H1 (cell line): ENCODE data around the gene KCNK15. TPM values are rescaled to one million over a fixed set of nuclear protein-coding genes. Genes with fewer than 3 reads are reported as not detected.
A peak's percentile ranks its signal among the peaks of the same experiment; 100 is the strongest.

Experiments used
- CTCF ChIA-PET: fragments of 300-600 bp; sonication (Branson Sonifier 250); formaldehyde crosslinking; loops from one replicate; lab custom pipeline; 2021; ENCODE audit not compliant: partially characterized antibody; lab: Charles Lee
- POLR2A ChIA-PET: fragments of 300-600 bp; sonication (Branson Sonifier 250); formaldehyde crosslinking; loops from one replicate; lab custom pipeline; 2021; ENCODE audit warnings: inconsistent platforms; ENCODE audit not compliant: partially characterized antibody; lab: Charles Lee
- DNase-seq, 2 experiments: peaks; one replicate each; pipeline versions ENCODE4 v3.0.0 to v3.0.0-alpha.2; 2010 to 2022; ENCODE audit warnings: low spot score in 2 of 2, low read depth in 1 of 2, mixed read lengths in 1 of 2
- FAIRE-seq: peaks from 2 replicates; lab custom pipeline; 2011; peaks lifted over from hg19 to GRCh38; lab: Jason Lieb, UNC
- H2AFZ ChIP-seq: 2 replicates; pipeline ENCODE4 v1.8.1; 2012; ENCODE audit warnings: low read length, inconsistent platforms
- H2AK5ac ChIP-seq: 2 replicates; pipeline ENCODE4 v1.6.1; 2013; ENCODE audit warnings: low read depth, low read length
- H2BK120ac ChIP-seq: replicated peaks from 2 replicates; pipeline ENCODE3; 2013; ENCODE audit warnings: low read depth, low read length, inconsistent platforms
- H2BK12ac ChIP-seq: 2 replicates; pipeline ENCODE4 v1.6.1; 2013; ENCODE audit warnings: low read depth, low read length
- H2BK15ac ChIP-seq: 2 replicates; pipeline ENCODE4 v1.6.1; 2013; ENCODE audit warnings: low read length
- H2BK20ac ChIP-seq: 2 replicates; pipeline ENCODE4 v1.6.1; 2013; ENCODE audit warnings: low read length
- H2BK5ac ChIP-seq: 2 replicates; pipeline ENCODE4 v1.6.1; 2013; ENCODE audit warnings: low read depth, low read length
- H3K14ac ChIP-seq: 2 replicates; pipeline ENCODE4 v1.6.1; 2013; ENCODE audit warnings: inconsistent platforms; ENCODE audit not compliant: insufficient read length
- H3K18ac ChIP-seq: 2 replicates; pipeline ENCODE4 v1.6.1; 2013; ENCODE audit warnings: low read length; ENCODE audit errors: extremely low read depth
- H3K23ac ChIP-seq: 2 replicates; pipeline ENCODE4 v1.6.1; 2013; ENCODE audit warnings: inconsistent platforms; ENCODE audit not compliant: insufficient read length
- H3K23me2 ChIP-seq: 2 replicates; pipeline ENCODE4 v1.6.1; 2013; ENCODE audit warnings: low read depth, low read length
- H3K27ac ChIP-seq: 2 replicates; pipeline ENCODE4 v1.6.1; 2011; ENCODE audit warnings: low read depth, low read length, inconsistent platforms
- H3K27me3 ChIP-seq, 4 experiments: replicated peaks in 1 of 4; 1 replicate in 1 of 4; 2 replicates in 3 of 4; pipeline versions ENCODE4 v1.6.1 to v1.8.1; 2011 to 2013; ENCODE audit warnings: low read length in 3 of 4, mild to moderate bottlenecking in 3 of 4, inconsistent platforms in 2 of 4, mixed read lengths in 2 of 4, moderate library complexity in 1 of 4; ENCODE audit not compliant: control insufficient read depth in 3 of 4, insufficient read depth in 3 of 4; ENCODE audit errors: extremely low read depth in 1 of 4
- H3K36me3 ChIP-seq, 4 experiments: 2 replicates each; pipeline versions ENCODE4 v1.6.1 to v1.8.1; 2011 to 2013; ENCODE audit warnings: mild to moderate bottlenecking in 4 of 4, low read length in 3 of 4, moderate library complexity in 2 of 4, control low read depth in 1 of 4, inconsistent platforms in 1 of 4; ENCODE audit not compliant: insufficient read depth in 4 of 4, control insufficient read depth in 2 of 4
- H3K4ac ChIP-seq: replicated peaks from 2 replicates; pipeline ENCODE3; 2013; ENCODE audit warnings: low read length, low read depth, mixed read lengths, inconsistent platforms; ENCODE audit not compliant: insufficient read length
- H3K4me1 ChIP-seq, 4 experiments: replicated peaks in 1 of 4; 1 replicate in 1 of 4; 2 replicates in 3 of 4; pipeline versions ENCODE4 v1.6.1 to v1.8.1; 2011 to 2013; ENCODE audit warnings: low read length in 3 of 4, inconsistent platforms in 2 of 4, mixed read lengths in 1 of 4; ENCODE audit not compliant: insufficient read depth in 4 of 4, control insufficient read depth in 3 of 4
- H3K4me2 ChIP-seq, 2 experiments: 2 replicates each; pipeline versions ENCODE4 v1.6.1 to v1.8.1; 2011 to 2013; ENCODE audit warnings: low read depth in 2 of 2, low read length in 2 of 2, control low read depth in 1 of 2, inconsistent platforms in 1 of 2, mild to moderate bottlenecking in 1 of 2; ENCODE audit not compliant: insufficient read depth in 1 of 2
- H3K4me3 ChIP-seq, 4 experiments: fragments of 200-600, 300-600 bp in 1 of 4; sonication (generic), shearing (Covaris generic), sonication (Bioruptor Twin) in 1 of 4; 2 replicates each; pipeline versions ENCODE4 v1.5.1 to v1.8.1; 2011 to 2016; ENCODE audit warnings: low read length in 4 of 4, low read depth in 3 of 4, control low read depth in 2 of 4, inconsistent platforms in 2 of 4, mild to moderate bottlenecking in 2 of 4, mixed read lengths in 1 of 4, moderate library complexity in 1 of 4; ENCODE audit not compliant: insufficient read depth in 2 of 4; ENCODE audit errors: extremely low read depth in 1 of 4
- H3K56ac ChIP-seq: replicated peaks from 2 replicates; pipeline ENCODE3; 2013; ENCODE audit warnings: low read depth, mild to moderate bottlenecking, mixed read lengths, low read length, inconsistent platforms; ENCODE audit not compliant: insufficient read length
- H3K79me1 ChIP-seq: 2 replicates; pipeline ENCODE4 v1.6.1; 2013; ENCODE audit warnings: low read depth, low read length, control low read depth
- H3K79me2 ChIP-seq, 2 experiments: 2 replicates each; pipeline versions ENCODE4 v1.6.1 to v1.8.1; 2012 to 2013; ENCODE audit warnings: low read length in 2 of 2, mild to moderate bottlenecking in 2 of 2, inconsistent platforms in 1 of 2; ENCODE audit not compliant: insufficient read depth in 2 of 2, control insufficient read depth in 1 of 2
- H3K9ac ChIP-seq, 4 experiments: replicated peaks in 1 of 4; 1 replicate in 1 of 4; 2 replicates in 3 of 4; pipeline versions ENCODE4 v1.6.1 to v1.8.1; 2011 to 2013; ENCODE audit warnings: low read depth in 3 of 4, low read length in 3 of 4, control low read depth in 2 of 4, mild to moderate bottlenecking in 2 of 4, moderate library complexity in 2 of 4, inconsistent platforms in 1 of 4; ENCODE audit errors: extremely low read depth in 1 of 4
- H3K9me3 ChIP-seq, 2 experiments: 2 replicates each; pipeline versions ENCODE4 v1.6.1 to v1.8.1; 2012 to 2013; ENCODE audit warnings: mild to moderate bottlenecking in 2 of 2, moderate library complexity in 2 of 2, control low read depth in 1 of 2, inconsistent platforms in 1 of 2, low read depth in 1 of 2, low read length in 1 of 2, mixed read lengths in 1 of 2; ENCODE audit not compliant: insufficient read depth in 2 of 2
- H4K20me1 ChIP-seq, 2 experiments: replicated peaks in 1 of 2; 2 replicates each; pipeline versions ENCODE3 to v1.8.1; 2011 to 2013; ENCODE audit warnings: inconsistent platforms in 2 of 2, low read length in 2 of 2, mild to moderate bottlenecking in 1 of 2; ENCODE audit not compliant: insufficient read depth in 2 of 2, control insufficient read depth in 1 of 2
- H4K5ac ChIP-seq: 2 replicates; pipeline ENCODE4 v1.6.1; 2013; ENCODE audit warnings: low read length, low read depth, mixed read lengths, inconsistent platforms; ENCODE audit not compliant: insufficient read length
- H4K8ac ChIP-seq: 2 replicates; pipeline ENCODE4 v1.8.0; 2013; ENCODE audit warnings: mild to moderate bottlenecking, moderate library complexity, low read length, inconsistent platforms; ENCODE audit not compliant: insufficient read depth; ENCODE audit errors: extremely low read depth
- H4K91ac ChIP-seq: replicated peaks from 2 replicates; pipeline ENCODE3; 2013; ENCODE audit warnings: low read length, mixed read lengths, inconsistent platforms; ENCODE audit not compliant: insufficient read length
- POLR2A ChIP-seq, 2 experiments: IDR thresholded peaks; 1 replicate in 1 of 2; 2 replicates in 1 of 2; pipeline ENCODE4 v1.6.1; 2011; ENCODE audit warnings: low read depth in 2 of 2, low read length in 2 of 2, mild to moderate bottlenecking in 2 of 2; ENCODE audit errors: control extremely low read depth in 1 of 2
- RBBP5 ChIP-seq: IDR thresholded peaks from 2 replicates; pipeline ENCODE4 v1.7.1; 2012; ENCODE audit warnings: low read depth, mild to moderate bottlenecking, inconsistent platforms, low read length, moderate library complexity, borderline replicate concordance
- WGBS, 2 experiments: shearing (Covaris generic) in 1 of 2; methylation state at CpG; one replicate each; pipeline versions ENCODE4 v1.1.6 to v1.1.7; 2013 to 2015; ENCODE audit warnings: low lambda C conversion rate in 2 of 2, mixed read lengths in 2 of 2, inconsistent platforms in 1 of 2, low coverage in 1 of 2, missing lambda C conversion rate in 1 of 2; ENCODE audit not compliant: insufficient replicate concordance in 2 of 2, insufficient coverage in 1 of 2, insufficient read length in 1 of 2; ENCODE audit errors: extremely low coverage in 1 of 2, missing lambda C conversion rate in 1 of 2; 5-methylcytosine and 5-hydroxymethylcytosine counted together
- polyA plus RNA-seq, 7 experiments: library from polyadenylated mRNA; depleted of rRNA in 3 of 7; stranded (reverse) in 5 of 7; unstranded in 2 of 7; fragments of >200 nt in 5 of 7; fragments of 200-250 nt in 2 of 7; gene quantifications; 1 replicate in 5 of 7; 2 replicates in 1 of 7; 4 replicates in 1 of 7; pipeline versions ENCODE4 v1.2.1 to v1.2.3, GENCODE V29; 2011 to 2013; ENCODE audit warnings: missing spikeins in 2 of 7, mixed read lengths in 2 of 7
- total RNA-seq: library from RNA; stranded (reverse); fragmentation: NEBNext Ultra II Directional; extraction: Animal tissue kit (Norgen Biotek cat#: 25700); gene quantifications from 2 replicates; pipeline ENCODE4 v1.2.1, GENCODE V29; 2021

Gene KCNK15
- total and polyA plus RNA-seq, 2 of the 8 experiments (the other 6 are each of a cell fraction or from before 2014, with no cell fraction given): 0.24 to 0.33 TPM

- no peak overlapping the region for H3K4me2 ChIP-seq
- H3K9ac ChIP-seq: no peak overlapping the region
Observed at GRCh38 chr20:44703183-44703925, 42.3 kb upstream of the KCNK15 start.

More at GRCh38 chr20:44703183-44703925, 42.3 kb upstream of the KCNK15 start:
- Histone ChIP-seq H3K56ac (no peak overlapping the region), H3K23ac (no peak overlapping the region), H2BK5ac (no peak overlapping the region), H4K20me1 (no peaks in the 10 kb centered on the region), H4K5ac (no peak overlapping the region), H2AFZ (no peak overlapping the region), H3K4me1 (peaks cover 0 to 14% (median 10%) of the 10 kb centered on the region in 4 experiments; a peak in 6 of 7 replicates), H3K27ac (no peak overlapping the region), H3K4me3 (no peak overlapping the region), H2AK5ac (no peak overlapping the region), H3K18ac (no peak overlapping the region), H3K14ac (no peak overlapping the region), H3K79me2 (no peaks in the 10 kb centered on the region), H2BK15ac (0 out of 2 replicates have a peak overlapping the region, but pooled peaks have one; percentile 19), H4K91ac (no peak overlapping the region), H3K23me2 (no peaks in the 10 kb centered on the region; the same call in 1 of the 2 replicates), H3K36me3 (no peaks in the 10 kb centered on the region), H3K4ac (no peak overlapping the region), H3K79me1 (no peaks in the 10 kb centered on the region), H2BK20ac (no peak overlapping the region), H2BK120ac (no peak overlapping the region), H4K8ac (no peak overlapping the region), H3K27me3 (no peaks in the 10 kb centered on the region), H2BK12ac (no peak overlapping the region), H3K9me3 (no peaks in the 10 kb centered on the region)
- 83% methylated on average over 12 of the region's 12 CpGs; no CpG with 5 or more reads in 1 of the 2 experiments for WGBS, 2 experiments
- FAIRE-seq: no peak
- DNase-seq: no peak
- ChIA-PET CTCF (interaction anchor here (0.6 to 8.6 kb wide), 4 partner anchors 14 to 47 kb away, joined by 4 to 180 read pairs (median 39); partner anchors contain the start of gene CCN5), POLR2A (interaction anchor here (1.0 kb wide), 1 partner anchor 12 kb away, joined by 3 read pairs; the partner anchor contains the start of gene CCN5)
- no peak for TF ChIP-seq POLR2A (IDR thresholded peaks at IDR 0.05; ENCODE audit: control extremely low read depth in 1 of 2, low read depth in 2 of 2, low read length in 2 of 2)
- no peak for TF ChIP-seq RBBP5
